CD14-positive monocyte (primary cell): ENCODE data around the gene DTNB. TPM values are rescaled to one million over a fixed set of nuclear protein-coding genes. Genes with fewer than 3 reads are reported as not detected.

Experiments
- DNase-seq, 3 donors: peaks; one replicate each; pipeline ENCODE4 v3.0.0-alpha.2; 2011 to 2022
- H2AFZ ChIP-seq: 2 replicates; pipeline ENCODE4 v1.6.0; 2012; ENCODE audit warnings: mild to moderate bottlenecking, low read depth, low read length, inconsistent platforms; ENCODE audit not compliant: insufficient read depth, poor library complexity, severe bottlenecking
- H3K27ac ChIP-seq, 2 donors: 1 replicate in 1 of 2; 2 replicates in 1 of 2; pipeline ENCODE4 v1.5.1; 2012 to 2013; ENCODE audit warnings: low read length in 2 of 2, control low read depth in 1 of 2, inconsistent platforms in 1 of 2, low read depth in 1 of 2, mild to moderate bottlenecking in 1 of 2
- H3K27me3 ChIP-seq, 2 donors: one replicate each; pipeline versions ENCODE4 v1.6.0 to v1.6.1; 2011 to 2013; ENCODE audit warnings: low read length in 2 of 2; ENCODE audit not compliant: control insufficient read depth in 2 of 2, insufficient read depth in 2 of 2
- H3K36me3 ChIP-seq, 2 donors: replicated peaks in 1 of 2; 1 replicate in 1 of 2; 2 replicates in 1 of 2; pipeline versions ENCODE4 v1.5.1 to v1.6.1; 2012 to 2013; ENCODE audit warnings: low read length in 2 of 2, control low read depth in 1 of 2, inconsistent platforms in 1 of 2, mild to moderate bottlenecking in 1 of 2; ENCODE audit not compliant: insufficient read depth in 2 of 2, control insufficient read depth in 1 of 2
- H3K4me1 ChIP-seq, 2 donors: 1 replicate in 1 of 2; 2 replicates in 1 of 2; pipeline versions ENCODE4 v1.5.1 to v1.6.1; 2012 to 2013; ENCODE audit warnings: low read length in 2 of 2, control low read depth in 1 of 2, inconsistent platforms in 1 of 2, mild to moderate bottlenecking in 1 of 2, moderate library complexity in 1 of 2; ENCODE audit not compliant: insufficient read depth in 2 of 2, control insufficient read depth in 1 of 2
- H3K4me2 ChIP-seq: replicated peaks from 2 replicates; pipeline ENCODE3; 2012; ENCODE audit warnings: low read length, moderate library complexity, mild to moderate bottlenecking; ENCODE audit not compliant: poor library complexity, severe bottlenecking; ENCODE audit errors: extremely low read depth
- H3K4me3 ChIP-seq, 3 experiments: fragments of 200-600 bp in 1 of 3; sonication (generic) in 1 of 3; replicated peaks in 1 of 3; 1 replicate in 2 of 3; 2 replicates in 1 of 3; pipeline ENCODE4 v1.5.1; 2011 to 2013; ENCODE audit warnings: low read length in 3 of 3, mild to moderate bottlenecking in 3 of 3, control low read depth in 2 of 3, low read depth in 2 of 3, inconsistent platforms in 1 of 3, moderate library complexity in 1 of 3
- H3K79me2 ChIP-seq: 2 replicates; pipeline ENCODE4 v1.6.0; 2012; ENCODE audit warnings: mild to moderate bottlenecking, control low read depth, inconsistent platforms, low read length, moderate library complexity; ENCODE audit not compliant: insufficient read depth
- H3K9ac ChIP-seq: 2 replicates; pipeline ENCODE4 v1.6.0; 2017; ENCODE audit warnings: low read length, mild to moderate bottlenecking; ENCODE audit not compliant: insufficient read depth, poor library complexity, severe bottlenecking
- H3K9me3 ChIP-seq, 2 donors: replicated peaks in 1 of 2; 1 replicate in 1 of 2; 2 replicates in 1 of 2; pipeline versions ENCODE4 v1.5.1 to v1.6.1; 2012 to 2013; ENCODE audit warnings: low read length in 2 of 2, control low read depth in 1 of 2; ENCODE audit not compliant: control insufficient read depth in 1 of 2, insufficient read depth in 1 of 2
- H4K20me1 ChIP-seq: 2 replicates; pipeline ENCODE4 v1.6.0; 2012; ENCODE audit warnings: mild to moderate bottlenecking, low read length, control low read depth, moderate library complexity; ENCODE audit not compliant: insufficient read depth
- H3K27ac Mint-ChIP-seq, 7 donors: one replicate each; pipeline ENCODE4 v1.8.0; 2020; ENCODE audit warnings: mild to moderate bottlenecking in 7 of 7, mixed read lengths in 7 of 7, moderate library complexity in 6 of 7, inconsistent platforms in 2 of 7
- H3K27me3 Mint-ChIP-seq, 3 donors: one replicate each; pipeline ENCODE4 v1.8.0; 2021 to 2022; ENCODE audit warnings: low read depth in 3 of 3, mild to moderate bottlenecking in 3 of 3, mixed read lengths in 3 of 3, moderate library complexity in 3 of 3, inconsistent platforms in 1 of 3
- H3K36me3 Mint-ChIP-seq, 2 donors: one replicate each; pipeline ENCODE4 v1.8.0; 2020; ENCODE audit warnings: mixed read lengths in 2 of 2, inconsistent platforms in 1 of 2, mild to moderate bottlenecking in 1 of 2
- H3K4me1 Mint-ChIP-seq: one replicate; pipeline ENCODE4 v1.8.0; 2020; ENCODE audit warnings: mild to moderate bottlenecking, mixed read lengths
- H3K4me3 Mint-ChIP-seq, 2 donors: one replicate each; pipeline ENCODE4 v1.8.0; 2020; ENCODE audit warnings: mild to moderate bottlenecking in 2 of 2, mixed read lengths in 2 of 2, moderate library complexity in 1 of 2
- H3K9me3 Mint-ChIP-seq, 7 donors: one replicate each; pipeline ENCODE4 v1.8.0; 2020 to 2022; ENCODE audit warnings: mixed read lengths in 7 of 7, mild to moderate bottlenecking in 6 of 7, moderate library complexity in 6 of 7, inconsistent platforms in 2 of 7
- WGBS: methylation state at CpG from one replicate; pipeline ENCODE4 v1.1.5; 2013; ENCODE audit warnings: missing lambda C conversion rate; ENCODE audit not compliant: insufficient coverage; 5-methylcytosine and 5-hydroxymethylcytosine counted together
- intact Hi-C, 2 donors: fragments of 100-400 bp; cut with micrococcal nuclease; formaldehyde crosslinking; loops; one replicate each; pipeline versions ENCODE4 v1.15.0 to v1.15.1; 2023
- polyA plus RNA-seq, 3 donors: library from polyadenylated mRNA; depleted of rRNA in 1 of 3; unstranded in 2 of 3; stranded (reverse) in 1 of 3; fragments of 300-500 nt in 2 of 3; fragments of >200 nt in 1 of 3; fragmentation: Illumina TruSeq in 2 of 3; gene quantifications; 1 replicate in 2 of 3; 2 replicates in 1 of 3; pipeline ENCODE4 v1.2.3, GENCODE V29; 2012 to 2021
- TF ChIP-seq, protein P1 (sequence below): fragments of 200-600 bp; IDR thresholded peaks from one replicate; pipeline ENCODE4 v1.8.0; 2022; ENCODE audit warnings: antibody characterized with exemption, mild to moderate bottlenecking

DTNB gene
- polyA plus RNA-seq, 3 donors = 3.0 to 4.2 (median 3.3) TPM

DNA sequence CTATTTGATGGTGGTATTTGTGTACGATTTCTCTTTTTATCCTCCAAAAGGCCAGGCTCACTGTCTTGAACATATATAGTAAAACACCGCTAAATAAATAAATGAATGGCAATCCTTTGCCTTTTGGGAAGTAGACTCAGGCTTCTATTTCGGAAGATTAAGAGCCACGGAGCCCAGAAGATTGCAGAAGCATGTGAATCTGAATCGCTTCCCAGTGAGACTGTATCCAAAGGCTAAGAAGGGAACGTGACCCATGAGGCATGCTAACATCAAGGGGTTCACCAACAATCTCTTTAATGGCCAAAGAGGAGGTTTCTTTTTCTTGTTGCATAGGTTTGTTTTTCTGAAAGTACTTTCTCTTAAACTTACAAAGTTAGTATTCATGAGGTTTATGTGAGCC lies 261.6 kb downstream of the DTNB start:
- intact Hi-C loops = no loop called here
- Mint-ChIP-seq H3K36me3 (no peaks in the 10 kb centered on the region), H3K4me1 (peaks cover 28% of the 10 kb centered on the region), H3K27ac (peak overlapping the region in 1 of 7 donors; percentile 52), H3K27me3 (peaks cover 0 to 2% (median 1%) of the 10 kb centered on the region in 3 donors), H3K9me3 (peaks cover 0 to 4% (median 0%) of the 10 kb centered on the region in 7 donors), H3K4me3 (no peak overlapping the region)
- Histone ChIP-seq H3K4me2 (no peak overlapping the region), H3K9ac (no peak overlapping the region), H3K27ac (no peak overlapping the region), H3K4me3 (no peak overlapping the region), H3K4me1 (peaks cover 17 to 24% of the 10 kb centered on the region in 2 donors), H4K20me1 (no peaks in the 10 kb centered on the region), H3K9me3 (no peaks in the 10 kb centered on the region), H3K79me2 (no peaks in the 10 kb centered on the region), H3K36me3 (no peaks in the 10 kb centered on the region), H2AFZ (no peak overlapping the region), H3K27me3 (no peaks in the 10 kb centered on the region)
- WGBS = 44% methylated on average over 4 of the region's 6 CpGs
- TF ChIP-seq, protein P1, sequence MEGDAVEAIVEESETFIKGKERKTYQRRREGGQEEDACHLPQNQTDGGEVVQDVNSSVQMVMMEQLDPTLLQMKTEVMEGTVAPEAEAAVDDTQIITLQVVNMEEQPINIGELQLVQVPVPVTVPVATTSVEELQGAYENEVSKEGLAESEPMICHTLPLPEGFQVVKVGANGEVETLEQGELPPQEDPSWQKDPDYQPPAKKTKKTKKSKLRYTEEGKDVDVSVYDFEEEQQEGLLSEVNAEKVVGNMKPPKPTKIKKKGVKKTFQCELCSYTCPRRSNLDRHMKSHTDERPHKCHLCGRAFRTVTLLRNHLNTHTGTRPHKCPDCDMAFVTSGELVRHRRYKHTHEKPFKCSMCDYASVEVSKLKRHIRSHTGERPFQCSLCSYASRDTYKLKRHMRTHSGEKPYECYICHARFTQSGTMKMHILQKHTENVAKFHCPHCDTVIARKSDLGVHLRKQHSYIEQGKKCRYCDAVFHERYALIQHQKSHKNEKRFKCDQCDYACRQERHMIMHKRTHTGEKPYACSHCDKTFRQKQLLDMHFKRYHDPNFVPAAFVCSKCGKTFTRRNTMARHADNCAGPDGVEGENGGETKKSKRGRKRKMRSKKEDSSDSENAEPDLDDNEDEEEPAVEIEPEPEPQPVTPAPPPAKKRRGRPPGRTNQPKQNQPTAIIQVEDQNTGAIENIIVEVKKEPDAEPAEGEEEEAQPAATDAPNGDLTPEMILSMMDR = no peak
- DNase-seq = no peak

DNA sequence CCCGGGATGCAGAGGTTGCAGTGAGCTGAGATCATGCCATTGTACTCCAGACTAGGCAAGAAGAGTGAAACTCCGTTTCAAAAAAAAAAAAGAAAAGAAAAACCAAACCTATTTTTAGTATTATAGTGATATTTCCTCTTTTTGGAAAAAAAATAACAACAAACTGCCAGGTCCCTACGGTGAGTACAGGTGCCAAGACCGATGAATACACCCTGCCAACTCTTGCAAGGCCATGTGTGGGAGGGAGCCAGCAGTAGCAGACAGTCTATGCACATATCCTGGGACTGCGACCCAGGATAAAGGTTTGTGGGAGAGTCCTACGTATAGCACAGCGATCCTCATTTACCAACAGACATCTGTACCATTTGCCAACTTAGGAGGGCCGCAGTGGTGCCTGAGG lies 262.1 kb downstream of the DTNB start:
- peaks cover 25% of the 10 kb centered on the region for H3K4me1 Mint-ChIP-seq
- no peaks in the 10 kb centered on the region for H3K79me2 ChIP-seq
- TF ChIP-seq, protein P1 = no peak
- H3K27ac Mint-ChIP-seq = no peak overlapping the region
- H3K36me3 Mint-ChIP-seq = no peaks in the 10 kb centered on the region
- H3K27me3 Mint-ChIP-seq = peaks cover 0 to 2% (median 1%) of the 10 kb centered on the region in 3 donors
- H3K36me3 ChIP-seq = no peaks in the 10 kb centered on the region
- no peak overlapping the region for H3K4me3 Mint-ChIP-seq
- H3K9ac ChIP-seq = no peak overlapping the region
- no peak overlapping the region for H3K27ac ChIP-seq
- H3K27me3 ChIP-seq = no peaks in the 10 kb centered on the region
- DNase-seq = no peak
- H3K4me2 ChIP-seq = no peak overlapping the region
- H4K20me1 ChIP-seq = no peaks in the 10 kb centered on the region
- no peak overlapping the region for H3K4me3 ChIP-seq
- no peak overlapping the region for H2AFZ ChIP-seq
- H3K9me3 Mint-ChIP-seq = peaks cover 0 to 4% (median 0%) of the 10 kb centered on the region in 7 donors
- H3K4me1 ChIP-seq = peaks cover 17 to 24% of the 10 kb centered on the region in 2 donors
- intact Hi-C loops = no loop called here
- WGBS = 80% methylated on average over 1 of the region's 8 CpGs
- H3K9me3 ChIP-seq = no peaks in the 10 kb centered on the region
